NT2/D1 (cell line): ENCODE results near the gene ERC2.

Source experiments
- SUZ12 ChIP-seq: IDR thresholded peaks from 2 replicates; pipeline ENCODE4 v1.6.1; 2011; ENCODE audit not compliant: insufficient read length, insufficient read depth; ENCODE audit errors: extremely low read depth
- YY1 ChIP-seq: IDR thresholded peaks from 2 replicates; pipeline ENCODE4 v1.6.1; 2011; ENCODE audit not compliant: insufficient read length, insufficient read depth
- ZNF274 ChIP-seq: IDR thresholded peaks from 2 replicates; pipeline ENCODE4 v1.6.1; 2011; ENCODE audit warnings: mild to moderate bottlenecking, low read depth, low read length

GRCh38 chr3:55567615-55568014 is 900.7 kb downstream of the ERC2 start:
- TF ChIP-seq ZNF274 (no peak), YY1 (no peak), SUZ12 (no peak)
